Neural cell (in vitro differentiated cells): ENCODE measurements around the gene TM9SF3.

Experiments
- CTCF ChIP-seq: fragments of 450-650 bp; IDR thresholded peaks from 2 replicates; pipeline ENCODE4 v1.5.1; 2014; ENCODE audit warnings: antibody characterized with exemption, mild to moderate bottlenecking, moderate library complexity; ENCODE audit not compliant: poor library complexity, severe bottlenecking
- REST ChIP-seq: IDR thresholded peaks from 2 replicates; pipeline ENCODE4 v1.6.1; 2012; ENCODE audit warnings: borderline replicate concordance
- TAF1 ChIP-seq: IDR thresholded peaks from 2 replicates; pipeline ENCODE4 v1.6.1; 2012; ENCODE audit warnings: low read depth

- no peak for TF ChIP-seq REST
- no peak for TF ChIP-seq TAF1
- no peak for TF ChIP-seq CTCF
Measured at GRCh38 chr10:96482815-96483588, 103.8 kb downstream of the TM9SF3 start.
